Stimulated activated CD4-positive, alpha-beta T cell treated with anti-CD3 and anti-CD28 coated beads, Interleukin-2, amount 100 ng/mL, for 4 hours (primary cell): ENCODE data around the gene FMN1.

Experiments used
- DNase-seq: peaks from one replicate; pipeline ENCODE4 v3.0.0-alpha.2; 2020; ENCODE audit warnings: low read depth

The FMN1 gene

GRCh38 chr15:33014586-33014985 is 179.9 kb downstream of the FMN1 start:
- DNase-seq: no peak

GRCh38 chr15:33013827-33014445 is 180.6 kb downstream of the FMN1 start:
- no peak for DNase-seq

GRCh38 chr15:33011976-33012375 is 182.5 kb downstream of the FMN1 start:
- DNase-seq: no peak

- DNase-seq: no peak
Observed at GRCh38 chr15:33009603-33010002, 184.9 kb downstream of the FMN1 start.

GRCh38 chr15:33009026-33009425 is 185.5 kb downstream of the FMN1 start:
- DNase-seq: no peak

- no peak for DNase-seq
Observed at GRCh38 chr15:33008284-33008995, 186.1 kb downstream of the FMN1 start.

GRCh38 chr15:33007303-33007855 is 187.1 kb downstream of the FMN1 start:
- DNase-seq: no peak

GRCh38 chr15:33005582-33005981 is 188.9 kb downstream of the FMN1 start:
- DNase-seq: no peak

- no peak for DNase-seq
Observed at GRCh38 chr15:33001926-33002325, 192.6 kb downstream of the FMN1 start.

GRCh38 chr15:32998979-32999672 is 195.4 kb downstream of the FMN1 start:
- DNase-seq: no peak

GRCh38 chr15:32998182-32998581 is 196.3 kb downstream of the FMN1 start:
- no peak for DNase-seq

- DNase-seq: no peak
Observed at GRCh38 chr15:32994810-32995424, 199.6 kb downstream of the FMN1 start.

- no peak for DNase-seq
Observed at GRCh38 chr15:32993285-32993684, 201.2 kb downstream of the FMN1 start.

GRCh38 chr15:32991619-32992111 is 202.8 kb downstream of the FMN1 start:
- no peak for DNase-seq

GRCh38 chr15:32990071-32990470 is 204.4 kb downstream of the FMN1 start:
- no peak for DNase-seq

- DNase-seq: no peak
Observed at GRCh38 chr15:32987067-32987466, 207.4 kb downstream of the FMN1 start.

GRCh38 chr15:32986147-32986546 is 208.4 kb downstream of the FMN1 start:
- DNase-seq: no peak

- no peak for DNase-seq
Observed at GRCh38 chr15:32983679-32984078, 210.8 kb downstream of the FMN1 start.

- no peak for DNase-seq
Observed at GRCh38 chr15:32982001-32982400, 212.5 kb downstream of the FMN1 start.

GRCh38 chr15:32981536-32981935 is 213.0 kb downstream of the FMN1 start:
- DNase-seq: no peak

- no peak for DNase-seq
Observed at GRCh38 chr15:32979710-32980109, 214.8 kb downstream of the FMN1 start.

GRCh38 chr15:32977506-32977905 is 217.0 kb downstream of the FMN1 start:
- DNase-seq: no peak
